Measurements from ENCODE around the gene TMEM168.
A peak's percentile ranks its signal among the peaks of the same experiment; 100 is the strongest.
"Not testable (repeated sequence)": the region's sequence is repeated elsewhere in the genome, so short reads cannot be mapped to it uniquely, and the experiment has no call there.

TMEM168 gene, protein sequence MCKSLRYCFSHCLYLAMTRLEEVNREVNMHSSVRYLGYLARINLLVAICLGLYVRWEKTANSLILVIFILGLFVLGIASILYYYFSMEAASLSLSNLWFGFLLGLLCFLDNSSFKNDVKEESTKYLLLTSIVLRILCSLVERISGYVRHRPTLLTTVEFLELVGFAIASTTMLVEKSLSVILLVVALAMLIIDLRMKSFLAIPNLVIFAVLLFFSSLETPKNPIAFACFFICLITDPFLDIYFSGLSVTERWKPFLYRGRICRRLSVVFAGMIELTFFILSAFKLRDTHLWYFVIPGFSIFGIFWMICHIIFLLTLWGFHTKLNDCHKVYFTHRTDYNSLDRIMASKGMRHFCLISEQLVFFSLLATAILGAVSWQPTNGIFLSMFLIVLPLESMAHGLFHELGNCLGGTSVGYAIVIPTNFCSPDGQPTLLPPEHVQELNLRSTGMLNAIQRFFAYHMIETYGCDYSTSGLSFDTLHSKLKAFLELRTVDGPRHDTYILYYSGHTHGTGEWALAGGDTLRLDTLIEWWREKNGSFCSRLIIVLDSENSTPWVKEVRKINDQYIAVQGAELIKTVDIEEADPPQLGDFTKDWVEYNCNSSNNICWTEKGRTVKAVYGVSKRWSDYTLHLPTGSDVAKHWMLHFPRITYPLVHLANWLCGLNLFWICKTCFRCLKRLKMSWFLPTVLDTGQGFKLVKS

DNA sequence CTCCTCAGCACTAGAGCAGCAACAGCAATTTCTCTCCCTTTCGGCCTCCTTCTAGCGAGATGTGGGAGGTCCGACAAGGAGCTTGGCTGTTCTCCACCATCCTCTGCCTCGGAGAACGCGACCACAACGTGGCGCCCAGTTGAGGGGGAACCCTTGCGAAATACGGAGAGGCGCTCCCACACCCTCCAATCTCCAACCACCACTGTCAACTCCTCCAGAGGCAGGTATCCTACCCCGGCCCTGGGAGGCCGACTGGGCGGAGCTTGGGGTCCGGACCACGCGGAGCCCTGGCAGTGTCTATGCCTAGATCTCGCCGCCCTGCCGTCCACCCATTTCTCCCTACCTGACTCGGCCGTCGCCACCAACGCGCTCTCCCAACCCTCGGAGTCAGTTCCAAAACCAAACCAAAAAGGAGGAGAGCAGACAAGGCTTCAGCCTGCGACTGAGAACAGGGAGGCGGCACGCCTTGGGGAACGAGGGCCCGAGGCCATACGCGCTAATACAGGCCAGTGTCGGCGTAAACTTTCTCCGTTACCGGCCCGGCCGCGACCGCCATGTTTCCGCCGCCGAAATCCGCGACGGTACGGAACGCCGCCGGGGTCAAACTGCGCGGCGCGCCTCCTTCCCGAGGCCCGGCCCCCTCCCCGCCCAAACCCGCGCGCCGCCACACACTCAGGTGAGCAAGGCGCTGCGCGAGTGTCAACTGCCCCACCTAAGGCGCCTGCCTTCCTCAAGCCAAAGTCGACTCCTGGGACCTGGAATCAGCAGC, at the start of gene TMEM168:
TMEM168 (minus strand) TSS at position 577 of the 769 bp plus-strand sequence. CDS start 5,568 bp downstream, outside the sequence.
- DNase-seq = peak; percentile 82

DNA sequence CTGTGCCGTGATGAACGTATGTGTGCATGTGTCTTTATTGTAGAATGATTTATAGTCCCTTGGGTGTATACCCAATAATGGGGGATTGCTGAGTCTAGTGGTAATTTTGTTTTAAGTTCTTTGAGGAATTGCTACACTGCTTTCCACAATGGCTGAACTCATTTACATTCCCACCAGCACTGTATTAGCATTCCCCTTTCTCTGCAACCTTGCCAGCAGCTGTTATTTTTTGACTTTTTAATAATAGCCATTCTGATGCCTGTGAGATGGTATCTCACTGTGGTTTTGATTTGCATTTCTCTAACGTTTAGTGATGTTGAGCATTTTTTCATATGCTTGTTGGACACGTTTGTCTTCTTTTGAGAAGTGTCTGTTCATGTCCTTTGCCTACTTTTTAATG, 45.7 kb upstream of the TMEM168 start:
- not testable (repeated sequence) for DNase-seq

DNA sequence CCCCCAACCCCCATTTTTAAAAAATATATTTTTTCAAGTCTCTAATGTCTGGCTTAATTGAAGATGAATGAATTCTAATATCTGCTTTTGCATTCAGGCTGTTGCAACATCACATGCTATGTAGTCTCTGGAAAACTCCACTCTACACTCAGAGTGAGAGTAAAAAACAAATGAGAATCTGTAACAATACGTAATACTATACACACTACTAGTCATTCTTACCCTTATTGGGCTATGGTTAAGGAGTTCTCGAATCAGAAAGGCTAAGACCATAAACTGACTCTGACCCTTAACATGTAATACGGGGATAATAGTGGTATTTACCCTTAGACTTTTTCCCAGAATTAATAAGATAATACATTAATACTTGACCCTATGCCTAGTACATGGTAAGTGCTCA, 42.9 kb upstream of the TMEM168 start:
- DNase-seq = no peak

DNA sequence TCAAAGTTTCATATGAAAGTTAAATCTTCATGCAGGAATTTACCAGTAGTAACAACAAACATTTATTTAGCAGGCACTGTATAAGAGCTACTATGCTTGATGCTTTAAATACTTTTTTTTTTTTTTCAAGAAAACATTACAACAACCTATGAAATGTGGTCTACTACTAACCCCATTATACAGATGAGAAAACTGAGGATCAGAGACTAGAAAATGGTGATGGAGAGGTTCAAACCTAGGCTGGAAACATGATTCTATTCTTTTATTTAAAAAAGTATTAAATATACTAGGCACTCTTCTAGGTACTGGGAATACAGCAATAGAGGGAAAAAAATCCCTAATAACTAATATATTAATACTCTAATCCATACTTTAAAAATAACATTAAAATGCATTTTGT, 40.6 kb upstream of the TMEM168 start:
- DNase-seq = no peak

DNA sequence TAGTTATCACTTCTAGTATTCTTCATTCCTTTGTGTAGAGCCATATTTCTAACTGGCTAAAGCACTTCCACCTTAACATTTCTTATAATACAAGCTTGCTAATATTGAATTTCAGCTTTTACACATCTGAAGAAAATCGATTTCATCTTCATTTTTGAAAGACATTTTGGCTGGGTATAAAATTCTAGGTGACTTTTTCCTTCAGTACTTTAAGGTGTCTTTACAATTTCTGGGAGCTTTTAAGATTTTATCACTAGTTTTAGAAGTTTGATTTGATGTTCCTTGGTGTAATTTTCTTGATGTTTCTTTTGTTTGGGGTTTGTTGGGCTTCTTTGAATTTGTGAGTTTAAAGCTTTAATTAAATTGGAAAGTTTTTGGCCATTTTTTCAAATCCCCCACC, 38.5 kb upstream of the TMEM168 start:
- DNase-seq = no peak

DNA sequence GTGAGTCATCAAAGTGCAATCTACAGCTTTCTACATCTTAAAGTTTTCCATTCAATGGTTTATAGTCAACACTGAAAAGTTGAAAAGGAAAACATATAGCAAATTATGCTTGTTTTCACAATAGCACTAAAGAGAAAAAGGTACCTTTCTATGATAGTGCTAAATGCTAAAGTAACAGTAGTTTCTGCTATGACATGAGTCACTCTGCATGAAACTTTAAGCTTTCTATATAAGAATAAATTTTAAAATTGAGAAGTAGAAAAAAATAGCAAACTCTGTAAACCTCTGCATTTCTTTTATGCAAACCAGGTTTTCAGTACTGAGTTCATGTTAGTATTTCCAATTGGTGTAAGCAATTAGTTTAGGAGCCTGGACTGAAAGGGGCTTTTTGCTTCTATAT, 31.2 kb upstream of the TMEM168 start:
- no peak for DNase-seq

DNA sequence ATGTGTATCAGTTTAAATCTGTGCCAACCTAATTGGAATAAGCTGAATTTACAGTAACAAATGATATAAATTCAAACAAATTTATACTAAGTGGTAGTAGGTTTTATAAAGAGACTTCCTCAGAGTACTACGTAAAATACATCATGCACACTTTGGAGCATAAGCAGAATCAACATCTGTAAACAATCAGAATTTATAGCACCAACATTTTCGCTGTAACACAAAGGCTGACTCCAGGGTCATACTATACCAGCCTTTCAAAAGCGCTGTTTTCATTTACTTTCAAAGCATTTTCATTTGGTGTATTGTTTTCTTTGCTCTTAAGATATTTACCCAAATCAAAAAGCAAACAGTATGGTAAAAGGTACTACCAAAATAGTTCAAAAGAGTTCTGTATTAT, 29.3 kb upstream of the TMEM168 start:
- no peak for DNase-seq

DNA sequence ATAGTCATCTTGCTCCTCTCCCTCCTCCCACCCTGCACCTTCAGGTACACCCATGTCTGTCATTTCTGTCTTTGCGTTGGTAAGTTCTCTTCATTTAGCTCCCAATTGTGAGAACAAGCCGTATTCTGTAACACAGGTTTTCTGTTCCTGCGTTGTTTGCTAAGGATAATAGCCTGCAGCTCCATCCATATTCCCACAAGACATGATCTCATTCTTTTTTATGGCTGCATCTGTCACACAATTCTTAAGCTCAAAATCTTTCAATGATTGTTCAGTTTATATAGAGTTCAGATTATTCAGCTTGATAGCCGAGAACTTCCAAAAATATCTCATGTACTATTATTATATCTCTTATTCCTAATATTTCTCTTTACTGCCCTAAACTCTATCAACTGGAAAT, 16.0 kb upstream of the TMEM168 start:
- DNase-seq = no peak

DNA sequence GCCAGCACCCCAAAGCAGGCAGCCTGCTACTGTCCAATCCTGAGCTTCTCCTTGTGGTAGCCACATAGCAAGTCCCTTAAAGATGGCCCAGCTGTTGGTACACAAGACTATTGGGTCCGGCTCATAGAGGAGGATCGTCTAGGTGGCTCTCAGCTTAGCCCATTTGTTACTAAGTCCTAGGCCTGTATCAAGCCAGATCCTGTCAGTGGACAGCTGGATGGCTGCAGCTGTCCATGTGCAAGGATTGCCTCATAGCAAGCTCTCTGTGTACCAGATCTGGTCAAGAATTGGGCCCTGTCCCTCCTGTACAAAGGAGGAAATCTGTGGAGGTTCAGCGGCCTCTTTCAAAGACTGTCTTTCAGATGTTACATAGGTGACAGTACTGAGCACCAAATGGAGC, 12.2 kb upstream of the TMEM168 start:
- DNase-seq = no peak

DNA sequence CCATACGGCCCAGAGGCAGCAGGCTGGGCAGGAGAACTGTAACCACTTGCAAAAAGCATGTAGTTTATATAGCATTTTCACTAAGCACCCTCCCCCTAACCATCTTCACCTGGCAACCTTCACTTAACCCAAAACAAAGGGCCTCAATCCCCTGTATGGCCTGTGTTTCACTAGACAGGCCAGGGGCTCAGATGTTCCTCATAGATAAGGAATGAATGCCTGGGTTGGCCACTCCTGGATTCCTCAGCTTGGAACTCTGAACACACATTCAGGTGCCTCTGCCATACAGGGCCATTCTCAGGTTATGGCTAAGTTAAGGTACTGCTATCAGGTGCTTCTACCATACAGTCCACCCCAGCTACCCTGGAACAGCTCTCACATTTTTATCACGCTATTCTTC, 10.3 kb upstream of the TMEM168 start:
- no peak for DNase-seq

DNA sequence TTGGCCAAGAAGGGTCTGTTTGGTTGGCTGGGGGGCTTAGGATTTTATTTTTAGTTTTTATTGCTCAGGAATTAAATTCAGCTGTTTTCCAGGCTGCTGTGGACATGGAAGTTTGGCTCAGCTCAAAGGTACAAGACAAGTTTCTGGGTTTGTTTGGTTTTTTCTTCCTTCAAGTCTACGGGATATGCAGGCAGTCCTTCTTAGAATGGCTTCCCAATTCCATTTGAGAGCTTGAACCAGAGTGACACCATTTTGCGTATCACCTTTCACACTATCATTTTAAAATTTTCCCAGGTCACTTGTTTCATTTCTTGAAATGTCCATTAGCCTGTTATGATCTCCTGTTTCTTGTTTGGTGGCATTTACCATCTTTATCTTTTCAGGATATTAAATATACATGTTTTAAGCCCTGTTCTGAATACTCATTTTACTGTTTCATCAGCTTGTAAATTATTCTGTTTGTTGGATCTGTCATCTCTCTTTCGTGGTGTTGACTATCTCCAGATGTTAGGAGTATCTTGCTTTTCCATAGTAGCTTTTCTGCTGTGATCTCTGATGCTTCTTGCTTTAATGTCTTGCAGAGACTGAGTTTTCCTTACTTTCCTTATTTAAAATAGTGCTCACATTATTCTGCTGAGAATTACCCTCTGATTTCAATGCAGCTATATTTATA, 9.4 kb upstream of the TMEM168 start:
- DNase-seq = no peak

DNA sequence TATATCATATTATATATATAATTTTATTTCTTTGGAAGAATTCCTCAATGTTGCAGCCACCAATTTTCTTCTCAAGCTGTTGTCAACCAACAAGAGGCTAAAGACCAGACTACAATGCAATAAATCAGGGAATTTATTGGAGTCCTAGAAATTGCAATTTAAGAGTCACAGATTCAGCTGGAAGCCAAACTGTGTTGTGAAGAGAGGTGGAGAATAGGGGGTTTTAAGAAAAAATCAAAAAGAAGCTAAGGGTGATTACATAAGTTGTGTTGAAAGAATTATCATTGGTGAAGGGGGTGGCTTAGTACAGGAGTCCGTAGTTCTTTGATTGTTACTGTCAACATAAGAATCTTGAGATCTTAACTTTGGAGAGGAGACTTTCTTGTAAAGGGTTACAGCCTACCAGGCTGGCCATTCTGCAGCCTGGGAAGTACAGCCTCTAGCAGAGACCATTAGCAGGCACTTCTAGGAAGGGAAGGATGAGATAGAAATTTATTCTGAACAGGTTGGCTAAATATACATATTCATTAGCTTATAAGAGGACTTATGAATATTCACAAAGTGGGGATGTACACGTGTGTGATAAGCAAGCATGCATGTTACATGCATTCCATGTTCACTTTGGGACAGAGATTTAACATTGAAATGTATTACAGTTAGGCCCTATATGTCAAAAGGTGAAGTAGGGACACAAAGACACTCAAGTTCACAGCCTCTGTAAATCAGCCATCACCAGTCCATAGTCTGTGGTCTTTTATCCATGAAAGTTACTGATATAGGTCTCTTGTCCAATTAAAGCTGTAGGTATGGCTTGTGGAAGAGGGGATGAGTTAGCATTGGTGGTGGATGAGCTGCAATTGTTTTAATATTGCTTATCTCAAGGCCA, 8.3 kb upstream of the TMEM168 start:
- no peak for DNase-seq

DNA sequence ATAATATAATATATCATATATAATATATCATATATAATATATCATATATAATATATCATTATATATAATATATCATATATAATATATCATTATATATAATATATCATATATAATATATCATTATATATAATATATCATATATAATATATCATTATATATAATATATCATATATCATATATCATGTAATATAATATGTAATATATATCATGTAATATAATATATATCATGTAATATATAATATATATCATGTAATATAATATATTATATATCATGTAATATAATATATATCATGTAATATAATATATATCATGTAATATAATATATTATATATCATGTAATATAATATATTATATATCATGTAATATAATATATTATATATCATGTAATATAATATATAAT, 6.4 kb upstream of the TMEM168 start:
- not testable (repeated sequence) for DNase-seq

DNA sequence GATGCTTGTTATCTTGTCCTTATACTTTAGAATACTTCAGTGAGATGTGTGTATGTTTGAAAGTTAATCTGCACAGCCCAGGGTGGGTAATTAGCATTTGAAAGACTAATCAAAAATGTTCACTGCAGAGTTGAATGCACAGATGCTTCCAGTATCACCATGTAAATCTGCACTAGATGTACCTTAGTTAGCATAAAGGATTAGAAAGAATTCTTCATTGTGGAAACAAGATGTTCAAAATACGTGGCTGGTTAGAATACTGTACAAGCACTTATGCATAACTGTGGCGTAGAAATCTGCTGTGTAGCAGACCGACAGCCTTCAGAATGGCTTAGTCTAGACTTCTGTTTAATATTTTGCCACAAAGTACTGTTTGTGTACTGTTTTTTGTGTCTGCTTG, 2.2 kb upstream of the TMEM168 start:
- no peak for DNase-seq

DNA sequence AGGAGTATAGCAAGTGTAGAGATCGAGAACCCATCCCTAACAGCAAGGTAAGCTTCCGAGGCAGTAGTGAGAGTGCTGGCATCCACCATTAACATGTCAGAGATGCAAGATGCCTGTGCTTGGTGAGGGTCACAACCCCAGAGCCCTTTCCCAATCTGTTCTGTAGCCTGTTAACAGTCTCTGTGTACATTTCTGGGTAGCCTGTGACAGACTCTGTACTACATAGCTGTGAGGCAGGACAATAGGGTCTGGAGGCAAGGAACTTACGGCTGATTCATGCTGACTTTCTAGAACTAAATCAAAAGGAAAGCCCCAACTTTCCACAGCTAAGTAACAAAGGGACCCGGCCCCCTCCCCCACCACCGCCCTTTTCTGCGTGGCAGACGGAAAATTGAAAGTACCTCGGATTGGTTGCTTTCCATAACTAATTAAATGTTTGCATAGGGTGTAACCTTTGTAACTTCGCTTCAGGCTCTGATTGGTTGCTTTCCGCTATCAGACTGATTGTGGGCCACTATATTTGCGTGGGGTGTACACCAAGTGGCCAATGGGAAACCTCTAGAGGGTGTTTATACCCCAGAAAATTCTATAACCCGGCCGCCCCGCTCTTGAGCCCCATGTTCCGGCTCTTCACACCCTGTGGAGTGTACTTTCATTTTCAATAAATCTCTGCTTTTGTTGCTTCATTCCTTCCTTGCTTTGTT, 1.4 kb upstream of the TMEM168 start:
- no peak for DNase-seq

DNA sequence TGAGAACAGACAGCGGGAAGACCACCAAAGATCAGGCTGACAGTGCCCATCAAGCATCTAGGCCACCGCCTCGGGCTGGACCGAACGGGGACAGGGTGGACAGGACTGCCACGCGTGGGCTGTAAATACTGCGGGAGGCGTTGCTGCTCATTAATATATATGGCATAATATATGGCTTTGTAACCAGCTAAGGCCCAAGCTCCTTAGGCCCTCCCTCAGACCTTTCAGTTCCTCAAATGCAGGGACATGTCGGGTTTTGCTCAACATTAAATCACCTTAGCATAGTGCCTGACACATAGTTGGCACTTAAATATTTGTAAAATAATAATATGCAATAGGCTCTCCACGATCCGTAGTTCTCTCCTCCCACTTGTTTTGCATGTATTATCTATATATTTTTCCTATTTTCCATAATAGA, 402 bp upstream of the TMEM168 start:
- DNase-seq = peak; percentile 30

DNA sequence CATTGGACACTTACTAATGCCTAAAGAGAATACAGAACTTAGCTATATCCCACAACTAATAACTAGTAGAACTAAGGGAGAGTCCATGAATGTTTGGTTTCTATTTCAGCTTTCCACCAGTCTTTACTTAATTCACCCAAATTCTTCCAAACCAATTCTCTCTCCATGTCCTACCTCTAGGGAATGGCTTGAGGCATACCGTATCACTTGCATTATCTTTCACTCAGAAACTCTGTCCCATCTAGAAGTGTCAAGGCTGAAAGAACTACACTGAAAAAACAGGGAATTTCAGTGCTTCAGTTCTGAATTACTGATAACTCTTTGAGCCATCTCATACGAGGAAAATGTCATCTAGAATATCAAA, 758 bp downstream of the TMEM168 start:
- DNase-seq = no peak

DNA sequence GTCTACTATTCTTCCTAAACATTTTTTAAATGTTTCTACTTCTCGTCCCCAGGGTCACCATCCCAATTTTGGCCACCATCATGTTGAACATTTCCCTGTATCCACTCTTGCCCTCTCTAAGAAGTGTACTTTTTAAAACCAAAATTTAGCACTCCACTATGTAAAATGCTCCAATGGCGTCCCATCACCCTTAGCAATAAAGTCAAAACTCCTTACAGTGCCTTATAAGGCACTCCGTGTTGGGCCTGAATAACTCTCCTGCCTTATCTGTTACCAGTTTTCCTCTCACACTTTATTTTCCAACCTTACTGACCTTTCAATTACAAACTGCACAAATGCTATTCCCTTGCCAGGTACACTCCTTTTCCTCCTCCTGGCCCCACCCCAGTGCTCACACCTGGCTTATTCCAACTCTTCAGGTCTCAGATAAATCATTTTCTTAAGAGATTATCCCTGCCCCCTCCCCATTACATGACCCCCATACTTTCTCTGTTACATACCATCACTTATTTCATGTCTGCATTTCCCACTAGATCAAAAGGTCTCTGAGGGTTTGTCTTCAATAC, 1.3 kb downstream of the TMEM168 start:
- no peak for DNase-seq

DNA sequence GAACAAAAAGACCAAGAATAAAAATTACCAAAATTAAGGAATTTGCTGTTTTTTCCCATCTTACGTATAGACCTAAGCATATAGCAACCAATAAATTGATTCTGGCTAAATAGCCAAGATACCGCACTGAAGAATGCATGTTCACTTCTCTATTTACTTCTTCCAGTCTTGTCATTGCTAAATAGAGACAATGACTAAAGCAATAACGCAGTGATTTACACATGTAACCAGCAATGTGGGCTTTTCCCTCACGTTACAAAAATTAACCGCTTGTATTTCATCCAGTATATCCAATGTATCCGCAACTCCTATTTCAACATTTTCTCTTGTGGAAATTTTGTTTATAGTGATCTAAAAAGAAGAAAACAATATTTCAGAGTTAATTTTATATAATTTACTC, 5.6 kb downstream of the TMEM168 start:
- no peak for DNase-seq

DNA sequence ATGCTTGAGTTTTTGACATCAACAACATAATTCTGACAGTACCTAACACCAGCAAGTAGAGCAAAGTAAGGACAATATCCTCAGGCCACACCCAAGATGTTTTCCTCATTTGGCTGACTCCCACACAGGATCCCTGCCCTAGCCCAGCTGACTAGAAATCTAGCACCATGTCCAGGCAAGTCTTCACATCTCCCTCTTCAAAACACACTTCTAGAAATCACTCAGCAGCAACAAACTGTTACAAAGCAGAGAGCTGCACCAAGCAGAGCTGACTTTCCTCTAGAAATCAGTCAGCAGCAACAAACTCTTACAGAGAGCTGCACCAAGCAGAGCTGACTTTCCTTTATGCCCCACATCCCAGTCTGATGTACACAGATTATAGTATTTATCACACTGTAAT, 7.7 kb downstream of the TMEM168 start:
- no peak for DNase-seq

DNA sequence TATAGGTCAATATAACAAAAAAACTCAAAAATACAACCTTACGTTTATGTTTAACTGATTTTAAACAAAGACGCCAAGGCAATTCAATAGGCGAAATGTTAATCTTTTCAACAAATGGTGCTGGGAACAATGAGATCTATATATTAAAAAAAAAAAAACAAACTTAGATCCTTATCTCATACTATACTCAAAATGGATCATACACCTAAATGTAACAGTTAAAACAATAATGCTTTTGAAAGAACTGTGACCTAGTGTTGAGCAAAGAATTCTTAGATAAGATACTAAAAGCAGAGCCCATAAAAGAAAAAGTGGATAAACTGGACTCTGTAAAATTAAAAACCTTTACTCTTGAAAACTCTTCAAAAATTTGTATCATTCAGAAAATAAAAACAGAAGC, 8.6 kb downstream of the TMEM168 start:
- no peak for DNase-seq
